Mesothelial cell of epicardium (in vitro differentiated cells): ENCODE measurements around the gene HIP1R. TPM values are rescaled to one million over a fixed set of nuclear protein-coding genes. Genes with fewer than 3 reads are reported as not detected.

Experiments used
- DNase-seq, 2 experiments: peaks; one replicate each; pipeline ENCODE4 v3.0.0; 2021; ENCODE audit warnings: low spot score in 2 of 2; ENCODE audit not compliant: unreplicated experiment in 2 of 2
- H3K27ac Mint-ChIP-seq: 2 replicates; pipeline ENCODE4 v1.8.0; 2021; ENCODE audit warnings: mixed read lengths
- H3K27me3 Mint-ChIP-seq: 2 replicates; pipeline ENCODE4 v1.8.0; 2021; ENCODE audit warnings: low read depth, mixed read lengths
- H3K36me3 Mint-ChIP-seq: 2 replicates; pipeline ENCODE4 v1.8.0; 2021; ENCODE audit warnings: mixed read lengths
- H3K4me1 Mint-ChIP-seq: 2 replicates; pipeline ENCODE4 v1.8.0; 2021; ENCODE audit warnings: mixed read lengths
- H3K4me3 Mint-ChIP-seq: 2 replicates; pipeline ENCODE4 v1.8.0; 2021; ENCODE audit warnings: mild to moderate bottlenecking, moderate library complexity, mixed read lengths
- H3K9me3 Mint-ChIP-seq: 2 replicates; pipeline ENCODE4 v1.8.0; 2021; ENCODE audit warnings: mixed read lengths
- CTCF ChIP-seq: fragments of 200-600 bp; sonication (generic); IDR thresholded peaks from one replicate; pipeline ENCODE4 v1.5.0; 2021; ENCODE audit warnings: antibody characterized with exemption; ENCODE audit not compliant: unreplicated experiment
- total RNA-seq: library from RNA; stranded (reverse); gene quantifications from 3 replicates; pipeline ENCODE4 v1.2.1, GENCODE V29; 2021

Gene HIP1R
- total RNA-seq, 1 donor from 2014 or later, result 40.9 TPM

- H3K4me3 Mint-ChIP-seq, result no peak overlapping the region
- no peak overlapping the region for H3K27ac Mint-ChIP-seq
Measured at GRCh38 chr12:122845041-122845864, 10.0 kb downstream of the HIP1R start.

GRCh38 chr12:122845865-122846621 lies 10.8 kb downstream of the HIP1R start:
- Mint-ChIP-seq H3K4me3 (no peak overlapping the region), H3K9me3 (no peaks in the 10 kb centered on the region), H3K27ac (no peak overlapping the region), H3K27me3 (no peaks in the 10 kb centered on the region), H3K4me1 (peaks cover 5% of the 10 kb centered on the region), H3K36me3 (no peaks in the 10 kb centered on the region)
- no peak for DNase-seq
- TF ChIP-seq CTCF, result no peak

More at GRCh38 chr12:122845041-122845864, 10.0 kb downstream of the HIP1R start:
- no peak for TF ChIP-seq CTCF
- DNase-seq, result no peak
- Mint-ChIP-seq H3K36me3 (no peaks in the 10 kb centered on the region), H3K27me3 (no peaks in the 10 kb centered on the region), H3K4me1 (peaks cover 6% of the 10 kb centered on the region), H3K9me3 (no peaks in the 10 kb centered on the region)

- Mint-ChIP-seq H3K4me1 (no peaks in the 10 kb centered on the region), H3K4me3 (no peak overlapping the region), H3K27ac (no peak overlapping the region), H3K27me3 (no peaks in the 10 kb centered on the region), H3K36me3 (no peaks in the 10 kb centered on the region), H3K9me3 (no peaks in the 10 kb centered on the region)
- no peak for TF ChIP-seq CTCF
- DNase-seq, result no peak
Measured at GRCh38 chr12:122846622-122847515, 11.6 kb downstream of the HIP1R start.

- Mint-ChIP-seq H3K27ac (no peak overlapping the region), H3K4me3 (no peak overlapping the region), H3K4me1 (no peaks in the 10 kb centered on the region), H3K36me3 (peaks cover under 1% of the 10 kb centered on the region), H3K27me3 (no peaks in the 10 kb centered on the region), H3K9me3 (no peaks in the 10 kb centered on the region)
- TF ChIP-seq CTCF, result no peak
- DNase-seq, result no peak
Measured at GRCh38 chr12:122847516-122847836, 12.2 kb downstream of the HIP1R start.

- peak in 1 of 2 experiments; percentile 18 for DNase-seq
- TF ChIP-seq CTCF, result no peak
- Mint-ChIP-seq H3K9me3 (no peaks in the 10 kb centered on the region), H3K27ac (no peak overlapping the region), H3K27me3 (no peaks in the 10 kb centered on the region), H3K4me3 (no peak overlapping the region), H3K4me1 (no peaks in the 10 kb centered on the region), H3K36me3 (peaks cover 3% of the 10 kb centered on the region)
Measured at GRCh38 chr12:122847921-122848421, 12.7 kb downstream of the HIP1R start.
